OCI-LY1 (cell line): ENCODE results near the gene DHRS1.

Experiments
- CTCF ChIP-seq: fragments of 200-600 bp; sonication (generic), shearing (Covaris generic); IDR thresholded peaks from 2 replicates; pipeline ENCODE4 v1.5.1; 2017; ENCODE audit warnings: mild to moderate bottlenecking, antibody characterized with exemption, low read length, moderate library complexity, mixed read lengths
- EZH2 ChIP-seq: fragments of 200-600 bp; sonication (generic), shearing (Covaris generic); IDR thresholded peaks from 2 replicates; pipeline ENCODE4 v1.8.0; 2017; ENCODE audit warnings: borderline replicate concordance, mixed run types, mild to moderate bottlenecking, antibody characterized with exemption, low read length, moderate library complexity, mixed read lengths

DNA sequence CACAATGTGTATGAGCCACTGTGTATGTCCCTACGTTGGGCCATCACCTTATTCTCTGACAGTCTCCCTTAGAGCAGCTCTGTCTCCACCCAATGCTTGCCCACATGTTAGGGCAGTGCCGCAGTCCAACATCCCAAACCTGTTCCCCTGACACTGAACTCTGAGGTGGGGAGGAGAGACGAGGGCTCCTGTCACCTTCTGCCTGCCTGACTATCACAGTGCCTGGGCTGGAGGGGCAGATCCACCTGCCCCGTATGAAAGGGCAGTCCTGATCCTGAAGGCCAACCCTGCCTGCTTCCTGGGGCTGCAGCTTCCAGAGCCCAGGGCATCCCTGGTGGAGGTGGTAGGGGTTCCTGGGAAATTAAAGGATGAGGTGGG is 38.8 kb downstream of the DHRS1 start:
- TF ChIP-seq CTCF (no peak), EZH2 (no peak)
